GM12875 (cell line): ENCODE results near the gene NOD2.

ENCODE experiments used
- H3K4me3 ChIP-seq: one replicate; pipeline ENCODE4 v1.5.1; 2011; ENCODE audit warnings: low read depth, low read length, control low read depth
- CTCF ChIP-seq: IDR thresholded peaks from 2 replicates; pipeline ENCODE4 v1.5.1; 2011; ENCODE audit warnings: low read depth, mild to moderate bottlenecking, control low read depth, inconsistent platforms, low read length, moderate library complexity, borderline replicate concordance; ENCODE audit not compliant: insufficient read depth

NOD2 gene

GRCh38 chr16:50743581-50744225 lies 50.3 kb downstream of the NOD2 start:
- no peak for TF ChIP-seq CTCF
- no peak overlapping the region for H3K4me3 ChIP-seq

GRCh38 chr16:50744881-50745280 lies 51.5 kb downstream of the NOD2 start:
- H3K4me3 ChIP-seq: no peak overlapping the region
- TF ChIP-seq CTCF: no peak

GRCh38 chr16:50745940-50746339 lies 52.5 kb downstream of the NOD2 start:
- H3K4me3 ChIP-seq: no peak overlapping the region
- TF ChIP-seq CTCF: no peak

GRCh38 chr16:50747207-50747956 lies 54.0 kb downstream of the NOD2 start:
- 0 out of 2 replicates have a peak, but pooled peaks have one; percentile 21 for TF ChIP-seq CTCF
- H3K4me3 ChIP-seq: no peak overlapping the region

GRCh38 chr16:50751528-50751927 lies 58.1 kb downstream of the NOD2 start:
- no peak for TF ChIP-seq CTCF
- no peak overlapping the region for H3K4me3 ChIP-seq

- TF ChIP-seq CTCF: no peak
- no peak overlapping the region for H3K4me3 ChIP-seq
Measured at GRCh38 chr16:50752471-50753235, 59.2 kb downstream of the NOD2 start.

GRCh38 chr16:50756473-50756872 lies 63.1 kb downstream of the NOD2 start:
- no peak overlapping the region for H3K4me3 ChIP-seq
- TF ChIP-seq CTCF: no peak
